PFSK-1 (cell line): ENCODE data around the gene KCNH8.

Experiments used
- FOXP2 ChIP-seq: optimal IDR thresholded peaks from 2 replicates; pipeline ENCODE3; 2011; ENCODE audit warnings: borderline replicate concordance, control low read depth, inconsistent platforms; ENCODE audit not compliant: insufficient read depth; ENCODE audit errors: extremely low read length, extremely low read depth
- POLR2AphosphoS5 ChIP-seq: IDR thresholded peaks from 2 replicates; pipeline ENCODE4 v1.6.1; 2012; ENCODE audit warnings: low read depth, mild to moderate bottlenecking, control low read depth, low read length, moderate library complexity
- SIN3A ChIP-seq: IDR thresholded peaks from 2 replicates; pipeline ENCODE4 v1.6.1; 2012; ENCODE audit warnings: mild to moderate bottlenecking, low read length, moderate library complexity, borderline replicate concordance; ENCODE audit not compliant: insufficient read depth
- TAF1 ChIP-seq: IDR thresholded peaks from 2 replicates; pipeline ENCODE4 v1.6.1; 2012; ENCODE audit warnings: low read length, control low read depth, borderline replicate concordance; ENCODE audit not compliant: insufficient read depth
- TF ChIP-seq, protein P1 (sequence below), 2 experiments: IDR thresholded peaks; 2 replicates each; pipeline versions ENCODE4 v1.6.1 to v1.8.0; 2011 to 2012; ENCODE audit warnings: low read depth in 2 of 2, low read length in 2 of 2, control low read depth in 1 of 2, inconsistent platforms in 1 of 2, mild to moderate bottlenecking in 1 of 2, moderate library complexity in 1 of 2; ENCODE audit not compliant: insufficient read depth in 1 of 2

KCNH8 gene

DNA sequence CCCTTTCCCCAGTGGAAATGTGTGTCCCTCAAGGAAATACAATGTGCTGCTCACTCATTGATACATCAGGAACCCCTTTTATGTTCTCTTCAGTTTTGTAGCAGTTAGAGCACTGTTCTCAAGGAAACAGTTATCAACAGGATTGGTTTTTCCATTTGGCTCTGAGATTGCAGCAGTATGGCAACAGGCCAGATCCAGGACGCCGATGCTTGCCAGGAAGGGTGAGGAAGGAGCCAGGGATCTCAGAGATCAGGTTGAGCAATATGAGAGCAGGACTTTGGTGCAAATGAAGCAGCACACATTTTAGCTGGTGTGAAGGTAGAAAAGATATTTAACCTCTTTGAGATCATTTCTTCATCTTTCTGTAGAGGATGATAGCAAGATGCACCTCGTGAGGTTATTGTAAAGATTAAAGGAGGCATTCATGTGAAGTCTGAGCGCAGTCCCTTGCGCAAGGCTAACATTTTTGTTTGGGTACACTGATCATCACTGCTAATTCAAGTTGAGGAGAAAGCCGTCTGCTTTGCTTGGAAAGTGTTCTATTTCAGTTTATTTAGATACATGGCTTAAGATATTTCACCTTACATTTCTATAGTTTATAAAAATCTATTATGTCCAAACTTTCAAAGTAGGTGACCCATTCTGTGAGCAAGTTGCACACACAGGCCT lies 68.5 kb downstream of the KCNH8 start:
- no peak for TF ChIP-seq TAF1
- no peak for TF ChIP-seq POLR2AphosphoS5
- no peak for TF ChIP-seq SIN3A
- TF ChIP-seq, protein P1, sequence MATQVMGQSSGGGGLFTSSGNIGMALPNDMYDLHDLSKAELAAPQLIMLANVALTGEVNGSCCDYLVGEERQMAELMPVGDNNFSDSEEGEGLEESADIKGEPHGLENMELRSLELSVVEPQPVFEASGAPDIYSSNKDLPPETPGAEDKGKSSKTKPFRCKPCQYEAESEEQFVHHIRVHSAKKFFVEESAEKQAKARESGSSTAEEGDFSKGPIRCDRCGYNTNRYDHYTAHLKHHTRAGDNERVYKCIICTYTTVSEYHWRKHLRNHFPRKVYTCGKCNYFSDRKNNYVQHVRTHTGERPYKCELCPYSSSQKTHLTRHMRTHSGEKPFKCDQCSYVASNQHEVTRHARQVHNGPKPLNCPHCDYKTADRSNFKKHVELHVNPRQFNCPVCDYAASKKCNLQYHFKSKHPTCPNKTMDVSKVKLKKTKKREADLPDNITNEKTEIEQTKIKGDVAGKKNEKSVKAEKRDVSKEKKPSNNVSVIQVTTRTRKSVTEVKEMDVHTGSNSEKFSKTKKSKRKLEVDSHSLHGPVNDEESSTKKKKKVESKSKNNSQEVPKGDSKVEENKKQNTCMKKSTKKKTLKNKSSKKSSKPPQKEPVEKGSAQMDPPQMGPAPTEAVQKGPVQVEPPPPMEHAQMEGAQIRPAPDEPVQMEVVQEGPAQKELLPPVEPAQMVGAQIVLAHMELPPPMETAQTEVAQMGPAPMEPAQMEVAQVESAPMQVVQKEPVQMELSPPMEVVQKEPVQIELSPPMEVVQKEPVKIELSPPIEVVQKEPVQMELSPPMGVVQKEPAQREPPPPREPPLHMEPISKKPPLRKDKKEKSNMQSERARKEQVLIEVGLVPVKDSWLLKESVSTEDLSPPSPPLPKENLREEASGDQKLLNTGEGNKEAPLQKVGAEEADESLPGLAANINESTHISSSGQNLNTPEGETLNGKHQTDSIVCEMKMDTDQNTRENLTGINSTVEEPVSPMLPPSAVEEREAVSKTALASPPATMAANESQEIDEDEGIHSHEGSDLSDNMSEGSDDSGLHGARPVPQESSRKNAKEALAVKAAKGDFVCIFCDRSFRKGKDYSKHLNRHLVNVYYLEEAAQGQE (IDR thresholded peaks at IDR 0.05; ENCODE audit: insufficient read depth in 1 of 2, low read depth in 2 of 2, low read length in 2 of 2): no peak
- TF ChIP-seq FOXP2: no peak

DNA sequence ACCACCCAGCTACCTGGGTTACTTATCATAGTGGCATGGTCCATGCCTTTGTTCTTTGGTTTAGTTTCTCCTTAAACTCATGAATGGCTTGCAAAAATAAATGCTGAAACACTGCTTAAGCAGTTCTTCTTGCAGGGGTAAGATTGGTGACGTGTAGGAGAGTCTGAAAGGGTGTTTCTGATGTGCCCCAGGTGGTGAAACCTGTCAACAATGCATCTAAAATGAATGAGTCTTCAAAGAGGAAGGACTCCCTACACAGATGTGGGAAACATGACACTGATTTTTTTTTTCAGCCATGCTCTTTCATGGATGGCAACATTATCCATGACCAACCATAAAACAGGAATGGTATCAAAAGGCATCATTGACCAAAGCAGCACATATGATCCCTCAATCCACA lies 72.0 kb downstream of the KCNH8 start:
- TF ChIP-seq TAF1 (no peak), POLR2AphosphoS5 (no peak), FOXP2 (no peak), SIN3A (no peak)
- TF ChIP-seq, protein P1 (IDR thresholded peaks at IDR 0.05; ENCODE audit: insufficient read depth in 1 of 2, low read depth in 2 of 2, low read length in 2 of 2): no peak

DNA sequence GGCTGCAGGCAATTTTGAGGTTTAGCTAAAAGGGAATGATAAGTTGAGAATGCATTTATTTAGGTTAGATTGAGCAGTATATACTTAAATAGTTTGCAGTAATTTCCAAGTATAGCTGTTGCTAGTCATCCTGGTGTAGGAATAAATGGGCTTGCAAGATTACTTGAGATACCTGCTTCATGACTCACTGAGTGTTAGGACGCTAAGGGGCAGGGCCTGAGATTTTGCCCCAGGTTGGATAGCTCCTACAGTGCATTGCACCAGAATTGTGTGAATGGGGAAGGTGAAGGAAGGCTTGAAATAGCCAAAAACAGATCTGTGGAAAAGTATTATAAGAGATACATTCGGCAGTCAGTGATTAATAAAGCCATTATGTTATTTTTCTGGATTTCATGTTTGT lies 72.8 kb downstream of the KCNH8 start:
- no peak for TF ChIP-seq FOXP2
- TF ChIP-seq, protein P1 (IDR thresholded peaks at IDR 0.05; ENCODE audit: insufficient read depth in 1 of 2, low read depth in 2 of 2, low read length in 2 of 2): no peak

DNA sequence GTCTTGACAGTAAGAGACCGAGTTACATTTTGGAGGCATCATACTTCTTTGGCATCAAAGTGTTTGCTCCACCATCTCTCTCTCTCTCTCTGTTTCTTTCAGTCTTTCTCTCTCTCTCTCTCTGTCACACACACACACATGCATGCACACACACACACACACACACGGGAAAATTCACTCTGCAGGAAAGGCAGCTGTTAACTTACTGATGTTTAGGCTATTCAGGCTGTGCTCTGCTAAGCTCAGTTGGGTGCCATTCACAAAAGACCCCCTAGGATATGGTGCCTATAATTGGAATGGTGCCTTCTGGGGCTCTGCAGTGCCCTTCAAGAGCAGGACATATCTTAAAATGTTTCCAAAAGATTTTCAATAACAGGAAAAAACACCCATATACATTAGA lies 78.2 kb downstream of the KCNH8 start:
- TF ChIP-seq, protein P1 (IDR thresholded peaks at IDR 0.05; ENCODE audit: insufficient read depth in 1 of 2, low read depth in 2 of 2, low read length in 2 of 2): no peak
- no peak for TF ChIP-seq FOXP2
- no peak for TF ChIP-seq POLR2AphosphoS5
- no peak for TF ChIP-seq TAF1
- TF ChIP-seq SIN3A: no peak

DNA sequence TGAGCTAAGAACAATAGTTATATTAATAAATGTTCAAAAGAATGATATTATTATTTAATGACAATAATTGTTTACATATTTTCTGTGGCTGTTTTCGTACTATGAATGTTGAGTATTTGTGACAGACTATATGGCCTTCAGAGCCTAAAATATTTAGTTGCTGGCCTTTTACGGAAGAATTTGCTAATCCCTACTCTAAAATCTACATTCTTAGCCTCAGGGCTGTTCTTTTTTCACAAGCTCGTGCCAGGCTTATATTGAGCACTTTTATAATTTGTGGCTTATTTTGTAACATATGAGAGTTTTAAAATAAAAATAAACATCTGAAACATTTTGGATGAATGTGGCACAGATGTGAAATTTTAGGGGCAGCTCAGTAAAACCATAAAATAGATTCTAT lies 79.9 kb downstream of the KCNH8 start:
- no peak for TF ChIP-seq SIN3A
- no peak for TF ChIP-seq TAF1
- TF ChIP-seq POLR2AphosphoS5: no peak
- TF ChIP-seq FOXP2: no peak
- TF ChIP-seq, protein P1 (IDR thresholded peaks at IDR 0.05; ENCODE audit: insufficient read depth in 1 of 2, low read depth in 2 of 2, low read length in 2 of 2): no peak
